ENCODE results near the gene RAB40B.

The RAB40B gene

DNA sequence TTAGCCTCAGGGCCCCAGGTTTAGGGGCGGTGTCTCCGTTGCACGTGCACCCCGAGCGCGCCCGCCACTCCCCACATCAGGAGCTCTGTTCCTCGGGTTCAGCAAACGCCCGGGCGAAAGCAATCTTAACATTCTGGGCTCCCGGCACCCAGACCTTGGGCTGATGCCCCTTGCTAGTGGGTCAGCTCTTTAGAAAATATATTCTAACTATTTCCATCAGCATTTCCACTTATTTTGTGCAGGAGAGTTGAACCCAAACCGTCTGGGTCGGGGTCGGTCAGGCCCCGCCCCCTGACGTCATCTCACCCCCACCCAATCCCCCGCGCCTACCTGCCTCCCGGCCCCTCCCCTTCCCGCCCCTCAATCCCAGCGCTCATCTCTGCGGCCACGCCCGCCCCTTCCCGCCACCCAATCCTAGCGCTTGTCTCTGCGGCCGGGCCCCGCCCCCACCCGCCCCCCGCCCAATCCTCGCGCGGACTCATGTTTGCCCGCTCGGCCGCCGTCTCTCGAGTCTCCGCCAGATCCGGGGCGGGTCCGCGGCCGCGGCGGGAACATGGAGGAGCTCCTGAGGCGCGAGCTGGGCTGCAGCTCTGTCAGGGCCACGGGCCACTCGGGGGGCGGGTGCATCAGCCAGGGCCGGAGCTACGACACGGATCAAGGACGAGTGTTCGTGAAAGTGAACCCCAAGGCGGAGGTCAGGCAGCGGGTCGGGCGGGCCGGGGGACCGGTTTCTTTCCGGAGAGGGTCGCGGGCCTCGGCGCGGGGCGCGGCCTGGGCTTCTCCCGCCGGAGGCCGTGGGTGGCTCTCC lies 17.9 kb upstream of the RAB40B start, which contains the start of gene FN3KRP:
Gene FN3KRP, plus strand, starts transcription at position 504 of the 808 bp plus-strand sequence. Its CDS starts 50 bp downstream, at position 554.
- peak; percentile 100 for DNase-seq (ENCODE audit: low spot score)

DNA sequence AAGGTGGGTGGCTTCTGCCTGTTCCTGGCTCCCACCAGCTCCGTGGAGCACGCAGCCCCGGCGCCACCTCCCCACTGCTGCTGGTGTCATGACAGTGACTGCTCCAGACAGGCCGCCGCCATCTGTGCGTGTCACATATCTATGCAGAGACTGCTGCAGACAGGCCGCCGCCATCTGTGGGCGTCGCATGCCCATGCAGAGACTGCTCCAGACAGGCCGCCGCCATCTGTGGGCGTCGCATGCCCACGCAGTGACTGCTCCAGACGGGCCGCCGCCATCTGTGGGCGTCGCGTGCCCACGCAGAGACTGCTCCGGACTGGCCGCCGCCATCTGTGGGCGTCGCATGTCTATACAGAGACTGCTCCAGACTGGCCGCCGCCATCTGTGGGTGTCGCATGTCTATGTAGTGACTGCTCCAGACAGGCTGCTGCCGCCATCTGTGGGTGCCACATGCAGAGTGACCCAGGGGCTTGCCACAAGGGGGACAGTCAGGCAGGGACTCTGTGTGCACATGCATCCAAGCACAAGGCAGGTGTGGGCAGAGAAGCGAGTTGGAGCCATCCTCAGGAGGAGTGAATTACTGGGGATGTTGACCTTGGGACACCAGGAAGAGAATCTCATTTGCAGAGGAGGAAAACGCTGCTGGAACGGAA lies 14.7 kb upstream of the RAB40B start:
- no peak for DNase-seq (ENCODE audit: low spot score)

DNA sequence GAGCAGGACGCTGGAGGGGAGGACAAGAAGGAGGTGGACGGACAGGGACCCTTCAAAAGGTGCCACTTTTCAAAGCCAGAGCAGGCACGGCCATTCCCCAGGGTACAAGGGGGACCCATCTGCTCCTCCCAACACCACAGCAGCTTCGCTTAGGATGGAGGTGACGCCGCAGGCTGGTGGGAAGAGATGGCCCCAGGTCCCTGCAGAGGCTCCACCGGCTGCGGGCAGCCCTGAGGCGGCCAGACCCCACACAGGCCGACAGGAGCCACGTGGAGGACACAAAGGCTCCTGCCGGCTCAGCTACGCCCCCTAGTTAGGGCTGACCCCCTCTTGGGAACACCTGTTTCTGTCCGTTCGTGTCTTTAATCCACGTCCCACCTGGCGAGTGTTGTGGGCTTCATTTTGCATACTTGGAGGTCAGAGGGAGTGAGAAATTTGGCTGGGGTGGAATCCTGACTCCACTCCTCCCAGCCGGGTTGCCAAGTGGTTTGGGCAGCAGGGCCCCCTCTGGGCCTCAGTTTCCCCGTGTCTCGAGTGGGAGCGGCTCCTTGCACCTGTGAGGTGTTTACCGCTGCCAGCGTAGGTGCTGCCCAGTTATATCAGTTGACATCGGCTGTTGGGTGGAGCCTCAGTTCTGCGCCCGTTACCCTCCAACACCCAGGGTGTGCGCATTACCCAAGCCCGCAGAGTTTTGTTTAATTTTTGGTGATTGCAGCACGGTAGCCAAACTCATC lies 12.2 kb upstream of the RAB40B start:
- no peak for DNase-seq (ENCODE audit: low spot score)

DNA sequence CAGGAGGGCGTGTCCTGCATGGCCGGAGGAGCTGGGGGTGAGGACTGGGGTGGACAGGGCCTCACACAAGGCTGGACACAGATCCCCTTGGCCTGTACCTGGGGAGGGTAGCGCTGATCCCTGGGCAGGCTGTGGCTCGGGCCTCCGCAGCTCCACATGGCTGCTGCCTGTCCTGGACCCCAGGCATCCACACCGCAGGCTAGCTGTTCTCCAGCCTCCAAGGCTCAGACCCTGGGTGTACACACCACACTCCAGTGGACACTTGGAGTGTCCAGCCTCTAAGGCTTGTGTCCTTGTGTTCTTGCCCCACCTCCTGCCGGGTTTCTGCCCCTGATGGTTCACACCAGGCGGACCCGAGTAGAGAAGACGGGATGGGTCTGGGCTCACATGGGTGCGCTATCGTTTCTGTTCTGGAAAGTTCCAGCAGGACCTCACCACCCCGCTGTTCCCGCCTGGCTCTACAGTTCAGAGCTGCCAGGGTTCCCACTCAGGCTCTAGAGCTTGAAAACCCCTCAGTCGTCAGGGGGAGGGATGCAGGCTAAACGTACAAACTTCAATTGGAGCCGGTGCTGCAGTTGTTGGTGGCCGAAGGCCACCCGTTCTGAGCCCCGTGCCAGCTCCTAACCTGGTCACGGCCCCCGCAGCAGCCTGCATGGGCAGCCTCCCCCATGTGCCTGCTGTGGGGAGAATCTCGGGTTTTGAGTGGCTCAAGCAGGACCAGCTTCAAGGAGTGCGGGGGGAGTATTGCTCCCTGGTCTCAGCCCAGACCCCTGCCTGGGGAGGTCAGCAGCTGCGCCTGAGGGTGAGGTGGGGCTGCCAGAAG lies 11.4 kb upstream of the RAB40B start:
- no peak for DNase-seq (ENCODE audit: low spot score)

DNA sequence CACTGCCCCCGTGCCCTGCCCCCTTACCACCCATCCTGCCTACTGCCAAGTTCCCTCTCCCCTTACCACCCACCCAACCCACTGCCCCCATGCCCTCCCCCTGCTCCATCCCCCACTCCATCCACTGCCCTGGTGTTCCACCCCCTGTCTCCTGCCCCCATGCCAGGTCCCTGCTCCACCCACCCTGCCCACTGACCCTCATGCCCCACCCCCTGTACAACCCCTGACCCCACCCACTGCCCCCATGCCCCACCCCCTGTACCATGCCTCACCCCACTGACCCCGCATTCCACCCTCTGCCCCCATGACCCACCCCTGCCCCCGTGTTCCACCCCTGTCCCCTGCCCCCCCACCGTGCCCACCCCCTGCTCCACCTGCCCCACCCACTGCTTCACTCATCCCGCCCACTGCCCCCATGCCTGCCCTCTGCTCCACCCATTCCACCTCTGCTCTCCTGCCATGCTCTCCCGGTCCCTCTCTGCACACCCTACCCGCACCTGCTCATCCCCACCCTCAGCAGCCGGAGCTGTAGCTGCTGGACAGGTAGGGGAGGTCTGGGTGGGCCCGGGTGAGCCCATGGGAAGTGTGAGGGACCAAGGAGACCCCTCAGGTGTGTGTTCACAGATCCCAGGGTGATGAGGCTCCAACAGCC lies 10.7 kb upstream of the RAB40B start:
- DNase-seq (ENCODE audit: low spot score): no peak

DNA sequence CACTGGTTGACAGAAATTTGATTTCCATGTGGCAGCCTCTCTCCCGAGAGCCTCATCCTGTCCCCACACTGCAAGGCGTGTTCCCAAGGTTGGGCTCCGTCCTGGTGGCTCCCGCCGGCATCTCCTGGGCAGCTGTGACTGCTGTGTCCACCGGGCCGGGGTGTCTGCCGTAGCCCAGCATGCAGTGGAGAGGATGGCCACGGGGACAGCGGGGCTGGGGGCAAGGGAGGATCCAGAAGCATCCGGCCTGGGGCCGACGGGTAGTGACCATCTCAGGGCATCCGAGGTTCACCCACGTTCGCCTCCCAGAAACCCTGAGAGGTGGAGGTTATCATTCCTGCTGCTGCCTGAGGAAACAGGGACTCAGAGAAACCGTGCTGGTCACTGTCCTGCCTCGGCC lies 7.3 kb upstream of the RAB40B start:
- no peak for DNase-seq (ENCODE audit: low spot score)

DNA sequence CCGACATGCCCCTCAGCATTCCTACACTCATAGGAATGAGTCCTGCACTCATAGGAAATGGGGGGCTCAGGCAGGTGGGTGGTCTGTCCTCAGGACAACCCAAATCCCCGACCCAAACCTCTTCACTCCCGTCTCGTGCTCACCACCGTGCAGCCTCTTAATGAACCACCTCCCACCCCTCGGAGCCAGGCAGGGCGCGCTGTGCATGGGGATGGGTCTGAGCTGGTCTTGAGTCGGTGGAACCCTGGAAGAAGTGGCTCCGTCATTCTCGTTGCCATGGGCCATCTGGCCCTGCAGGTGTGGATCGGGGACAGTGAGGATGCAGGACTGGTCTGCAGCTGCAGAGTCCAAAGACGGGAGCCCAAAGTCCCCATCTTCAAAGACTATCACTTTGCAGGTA lies 6.4 kb upstream of the RAB40B start:
- DNase-seq (ENCODE audit: low spot score): no peak

DNA sequence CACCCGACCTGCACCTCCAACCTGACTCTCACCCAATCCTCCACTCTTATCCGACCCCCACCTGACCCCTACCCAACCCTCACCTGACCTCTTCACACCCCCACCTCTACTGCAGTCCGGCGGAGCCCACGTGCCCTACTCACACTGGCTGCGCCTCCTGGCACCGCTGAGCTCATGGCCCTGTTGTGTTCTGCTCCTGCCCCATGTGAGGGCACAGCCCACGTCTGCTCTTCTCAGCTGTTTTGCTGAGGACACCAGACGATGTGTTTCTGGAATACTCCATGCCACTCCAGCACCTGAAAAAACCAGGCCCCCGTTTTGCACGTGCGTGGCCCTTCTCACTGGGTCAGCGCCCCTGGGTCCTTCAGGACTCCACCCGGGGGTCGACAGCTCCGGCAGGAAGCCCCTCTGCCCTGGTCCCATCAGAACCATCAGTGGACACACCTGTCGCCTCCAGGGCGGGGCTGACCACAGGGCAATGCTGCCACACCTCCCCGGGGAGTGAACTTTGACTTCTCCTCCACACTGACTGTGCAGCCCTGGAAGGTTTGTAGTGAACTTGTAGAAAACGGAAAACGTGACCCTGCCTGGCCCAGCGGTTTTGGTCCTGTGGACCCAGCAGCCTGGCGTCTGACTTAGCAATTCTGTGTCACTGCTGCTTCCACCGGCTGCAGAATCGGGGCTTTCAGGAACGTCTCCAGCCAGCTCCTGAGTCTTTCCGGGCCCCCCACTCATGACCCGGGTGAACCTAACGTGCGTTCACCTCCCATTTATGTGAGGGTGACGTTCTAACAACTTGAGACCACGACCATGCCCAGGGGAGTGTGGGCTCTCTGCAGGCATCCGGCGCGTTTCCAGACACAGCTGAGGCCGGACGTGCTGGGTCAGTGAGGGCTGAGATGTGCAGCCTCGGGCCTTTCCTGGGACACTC lies 5.7 kb upstream of the RAB40B start:
- no peak for DNase-seq (ENCODE audit: low spot score)

DNA sequence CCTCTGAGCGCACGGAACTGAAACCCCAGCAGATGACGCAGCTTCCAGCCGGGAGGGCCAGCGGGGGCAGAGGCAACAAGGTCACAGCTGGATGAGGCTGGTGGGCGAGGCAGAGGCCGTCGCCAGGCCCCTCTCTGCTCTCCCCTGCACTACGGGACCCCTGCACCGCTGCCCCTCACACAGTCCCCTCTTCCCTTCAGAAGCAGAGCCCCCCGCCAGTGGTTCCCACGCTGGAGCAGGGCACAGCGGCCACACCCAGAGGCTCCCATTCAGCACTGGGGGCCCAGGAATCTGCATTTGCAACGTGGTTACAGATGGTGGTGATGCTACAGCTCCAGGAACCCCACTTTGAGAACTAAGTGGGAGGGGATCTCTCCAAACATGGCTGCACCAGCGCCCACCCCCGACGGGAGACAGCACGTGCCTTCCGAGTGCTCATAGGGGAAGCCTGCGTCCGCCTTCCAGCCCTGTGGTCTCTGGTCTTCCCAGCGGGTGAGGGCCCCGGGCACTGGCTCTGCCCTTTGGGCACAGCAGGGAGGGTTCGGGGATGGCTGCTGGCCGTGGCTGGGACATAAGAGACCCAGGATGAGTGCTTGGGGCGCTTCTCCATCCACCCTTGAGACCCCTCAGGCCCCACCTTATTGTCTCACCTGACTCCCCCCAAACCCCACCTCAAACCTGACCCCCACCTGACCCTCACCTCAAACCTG lies 4.7 kb upstream of the RAB40B start:
- DNase-seq (ENCODE audit: low spot score): no peak

DNA sequence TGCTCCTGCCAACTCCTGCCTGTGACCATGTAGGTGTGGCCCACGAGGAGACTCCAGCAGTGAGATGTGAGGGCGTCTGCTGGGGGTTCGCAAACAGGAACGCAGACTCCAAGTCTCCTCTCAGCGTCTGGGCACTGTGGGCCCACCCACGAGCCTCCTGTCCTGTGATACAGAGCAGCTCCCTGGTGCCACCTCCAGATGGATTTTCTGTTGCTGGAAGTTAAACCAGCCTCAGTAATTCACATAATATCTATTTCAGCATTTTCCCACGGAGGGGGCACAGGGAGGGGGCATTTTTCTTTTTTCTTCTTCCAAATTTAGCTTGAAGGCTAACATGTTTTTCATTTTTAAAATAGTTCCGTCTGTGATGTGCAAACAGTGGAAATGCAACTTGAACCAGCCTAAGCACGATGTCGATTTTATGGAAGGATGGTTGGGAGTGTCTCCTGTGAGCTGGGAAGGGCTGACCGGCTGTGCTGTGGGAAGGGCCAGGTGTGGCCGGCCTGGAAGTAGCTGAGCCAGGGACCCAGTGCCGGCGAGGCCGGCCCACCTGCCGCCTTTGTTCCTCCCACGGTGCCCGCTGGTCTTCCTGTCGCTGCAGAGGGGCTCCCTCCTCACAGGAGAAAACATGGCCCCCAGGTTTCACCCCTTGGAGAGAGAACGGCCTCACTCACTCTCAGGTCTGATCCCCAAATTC lies 3.9 kb upstream of the RAB40B start:
- DNase-seq (ENCODE audit: low spot score): peak; percentile 37

DNA sequence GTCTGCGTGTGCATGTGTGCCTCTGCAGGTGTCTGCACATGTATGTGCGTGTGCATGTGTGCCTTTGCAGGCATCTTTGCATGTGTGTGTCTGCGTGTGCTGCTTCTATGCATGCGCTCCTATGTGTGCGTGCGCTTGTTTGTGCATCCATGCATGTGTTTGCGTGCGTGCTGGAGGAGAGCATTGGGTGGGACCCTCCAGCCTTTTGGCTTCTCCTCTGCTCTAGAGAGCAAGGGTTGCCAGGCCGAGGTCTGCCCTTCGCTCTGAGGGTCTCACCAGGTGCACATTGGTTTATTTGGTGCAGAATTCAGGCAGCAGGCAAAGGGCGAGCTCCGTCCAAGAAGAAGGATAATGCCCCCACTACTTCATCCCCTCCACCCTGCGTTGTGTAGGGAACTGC lies 1.1 kb upstream of the RAB40B start:
- peak; percentile 35 for DNase-seq (ENCODE audit: low spot score)

DNA sequence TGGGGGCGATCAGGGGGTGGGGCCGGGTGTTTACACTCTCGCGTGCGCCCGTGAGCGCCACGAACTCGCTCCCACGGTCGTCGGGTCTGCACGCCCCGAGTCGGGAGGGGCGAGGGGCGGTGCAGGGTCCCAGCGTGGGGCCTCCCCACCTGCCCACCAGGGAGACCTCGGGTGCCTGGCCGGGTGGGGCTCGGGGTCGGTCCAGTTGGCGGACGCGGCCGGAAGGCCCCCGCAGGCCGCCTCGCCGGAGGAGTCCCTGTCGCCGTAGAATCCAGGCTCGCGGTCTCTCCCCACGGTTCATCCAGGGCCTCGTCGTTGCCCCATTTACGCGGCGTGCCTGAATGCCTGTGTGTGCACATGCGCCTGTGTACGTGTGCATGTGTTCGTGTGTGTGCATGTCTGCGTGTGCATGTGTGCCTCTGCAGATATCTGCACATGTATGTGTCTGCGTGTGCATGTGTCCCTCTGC lies 510 bp upstream of the RAB40B start:
- no peak for DNase-seq (ENCODE audit: low spot score)

DNA sequence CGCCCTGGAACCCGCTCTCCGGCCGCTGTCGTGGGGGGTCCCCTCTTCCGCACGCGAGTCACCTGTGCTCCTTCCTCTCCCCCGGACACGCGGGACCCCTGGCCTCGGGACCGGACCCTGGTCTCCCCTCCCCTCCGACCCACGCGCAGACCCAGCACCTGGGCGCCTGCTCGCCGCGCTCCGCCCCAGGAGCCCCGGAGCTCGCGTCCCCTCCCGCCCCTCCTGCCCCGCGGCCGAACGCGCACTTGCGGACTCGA lies 762 bp downstream of the RAB40B start:
- DNase-seq (ENCODE audit: low spot score): no peak

DNA sequence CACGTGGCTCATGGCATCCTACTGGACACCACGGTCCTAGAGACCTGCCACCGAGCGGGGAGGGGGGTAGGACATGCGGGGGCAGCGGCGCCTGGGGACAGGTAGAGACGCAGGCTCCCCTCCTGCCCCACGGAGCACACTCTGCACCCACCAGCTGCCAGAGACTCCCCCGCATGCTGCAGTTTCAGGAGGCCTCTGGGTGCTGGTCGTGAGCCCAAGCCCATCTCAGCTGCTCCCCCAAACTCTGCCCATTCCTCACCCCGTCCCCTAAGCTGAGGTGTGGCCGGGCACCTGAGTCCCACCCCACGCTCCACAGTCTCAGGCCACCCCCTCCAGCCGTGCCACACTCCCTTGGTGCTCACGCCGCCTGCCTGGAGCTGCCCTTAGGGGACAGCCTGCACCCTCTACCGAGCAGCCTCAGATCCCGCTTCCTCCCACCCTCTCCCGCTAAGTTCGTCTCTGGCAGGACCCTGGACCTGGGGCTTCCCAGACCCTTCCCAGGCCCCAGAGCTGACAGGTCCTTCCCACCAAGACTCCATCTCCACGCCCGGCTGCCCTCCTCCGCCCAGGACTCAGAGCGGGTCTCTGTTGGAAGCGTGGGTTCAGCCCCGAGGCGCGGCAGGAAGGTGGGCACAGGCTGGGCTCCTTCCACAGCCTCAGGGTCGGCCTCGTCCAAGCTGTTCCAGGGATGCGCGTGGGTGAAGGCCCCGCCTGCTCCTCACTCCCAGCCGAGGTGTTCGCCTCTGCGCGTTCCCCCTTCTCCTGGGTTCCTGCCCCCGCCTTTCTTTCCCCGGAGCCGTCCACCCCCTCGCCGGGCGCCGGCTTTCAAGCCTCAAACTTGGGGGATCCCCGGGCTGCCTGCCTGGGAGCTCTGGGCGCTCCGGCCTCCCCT lies 1.3 kb downstream of the RAB40B start:
- peak; percentile 65 for DNase-seq (ENCODE audit: low spot score)

DNA sequence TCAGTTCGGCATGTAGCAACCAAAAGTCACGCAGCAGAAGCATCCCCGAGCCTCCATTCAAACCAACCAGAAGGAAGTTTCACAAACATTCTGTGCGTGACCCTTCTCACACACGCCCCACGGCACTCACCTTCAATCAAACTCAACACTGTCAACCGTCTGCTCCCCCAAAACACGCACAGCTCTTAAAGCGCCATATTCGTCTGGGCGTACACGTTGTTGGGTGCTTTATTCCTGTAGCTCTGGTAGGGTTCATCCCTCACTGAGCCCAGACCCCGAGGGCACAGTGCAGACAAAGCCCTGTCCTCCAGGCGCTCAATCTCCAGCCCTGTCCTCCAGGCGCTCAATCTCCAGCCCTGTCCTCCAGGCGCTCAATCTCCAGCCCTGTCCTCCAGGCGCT lies 2.2 kb downstream of the RAB40B start:
- DNase-seq (ENCODE audit: low spot score): peak; percentile 9

DNA sequence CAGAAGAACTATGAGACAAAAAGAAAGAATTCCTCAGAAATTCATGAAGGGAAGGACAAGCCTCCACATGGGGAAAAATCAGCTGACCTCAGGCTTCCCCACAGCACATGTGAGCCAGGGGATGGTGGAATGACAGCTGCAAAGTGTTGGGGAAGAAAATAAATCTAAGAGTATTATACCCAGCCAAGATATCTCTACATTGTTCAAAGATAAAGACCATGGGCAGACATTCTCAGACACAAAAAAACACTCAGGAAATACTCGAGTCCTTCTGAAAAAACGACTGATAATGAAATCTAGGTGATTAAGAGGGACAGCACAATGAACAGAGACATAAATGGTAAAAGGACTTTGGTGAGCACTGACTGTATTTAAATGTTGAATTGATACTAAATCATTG lies 3.9 kb downstream of the RAB40B start:
- no peak for DNase-seq (ENCODE audit: low spot score)

DNA sequence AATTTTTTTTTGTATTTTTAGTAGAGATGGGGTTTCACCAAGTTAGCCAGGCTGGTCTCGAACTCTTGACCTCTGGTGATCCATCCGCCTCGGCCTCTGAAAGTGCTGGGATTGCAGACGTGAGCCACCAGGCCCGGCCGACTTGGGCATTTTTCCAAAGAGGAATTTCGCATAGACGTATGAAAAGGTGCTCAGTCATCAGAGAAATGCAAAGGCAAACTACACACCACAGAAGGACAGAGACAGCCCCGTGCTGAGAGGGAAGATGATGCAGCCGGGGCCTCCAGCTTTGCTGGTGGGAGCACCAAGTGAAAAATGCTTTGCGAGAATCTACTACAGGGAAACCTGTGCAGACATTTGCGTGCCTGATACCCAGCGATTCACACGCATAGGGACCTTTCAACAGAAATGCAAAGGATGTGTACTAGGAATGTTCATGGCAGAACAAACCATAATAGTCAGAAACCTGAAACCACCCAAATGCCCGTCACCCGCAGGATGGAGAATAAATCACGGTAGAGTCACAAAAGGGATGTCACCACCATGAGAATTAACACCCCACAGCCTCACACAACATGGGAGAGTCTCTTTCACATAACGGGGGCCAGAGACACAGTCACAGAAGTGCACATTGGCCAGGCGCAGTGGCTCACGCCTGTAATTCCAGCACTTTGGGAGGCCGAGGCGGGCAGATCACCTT lies 5.2 kb downstream of the RAB40B start:
- peak; percentile 26 for DNase-seq (ENCODE audit: low spot score)

DNA sequence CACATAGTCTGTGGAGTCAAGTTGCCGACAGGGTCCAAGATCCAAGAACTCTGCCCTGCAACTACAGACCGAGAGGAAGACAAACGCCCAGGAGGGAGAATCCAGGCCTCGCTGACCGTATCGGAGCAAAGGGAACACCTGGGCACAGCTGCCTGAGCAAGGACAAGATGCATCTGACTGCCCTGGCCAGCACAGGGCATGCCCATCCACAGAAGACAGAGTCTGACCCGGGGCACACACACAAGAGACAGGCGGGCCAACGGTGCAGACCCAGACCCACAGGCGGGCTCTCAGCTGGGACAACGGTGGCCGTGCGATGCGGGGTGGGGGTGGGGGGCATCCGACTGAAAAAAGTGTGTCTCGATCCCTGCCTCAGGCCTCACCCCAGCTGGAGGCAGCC lies 6.2 kb downstream of the RAB40B start:
- peak; percentile 41 for DNase-seq (ENCODE audit: low spot score)

Data from D341Med (cell line).